Measurements from ENCODE around the gene ZBP1. TPM values are rescaled to one million over a fixed set of nuclear protein-coding genes. Genes with fewer than 3 reads are reported as not detected.

Gene ZBP1
- total and polyA plus RNA-seq, 10 of the 15 experiments (the other 5 are each of a cell fraction or from before 2014, with no cell fraction given) = 0.93 to 10.6 (median 4.8) TPM

DNA sequence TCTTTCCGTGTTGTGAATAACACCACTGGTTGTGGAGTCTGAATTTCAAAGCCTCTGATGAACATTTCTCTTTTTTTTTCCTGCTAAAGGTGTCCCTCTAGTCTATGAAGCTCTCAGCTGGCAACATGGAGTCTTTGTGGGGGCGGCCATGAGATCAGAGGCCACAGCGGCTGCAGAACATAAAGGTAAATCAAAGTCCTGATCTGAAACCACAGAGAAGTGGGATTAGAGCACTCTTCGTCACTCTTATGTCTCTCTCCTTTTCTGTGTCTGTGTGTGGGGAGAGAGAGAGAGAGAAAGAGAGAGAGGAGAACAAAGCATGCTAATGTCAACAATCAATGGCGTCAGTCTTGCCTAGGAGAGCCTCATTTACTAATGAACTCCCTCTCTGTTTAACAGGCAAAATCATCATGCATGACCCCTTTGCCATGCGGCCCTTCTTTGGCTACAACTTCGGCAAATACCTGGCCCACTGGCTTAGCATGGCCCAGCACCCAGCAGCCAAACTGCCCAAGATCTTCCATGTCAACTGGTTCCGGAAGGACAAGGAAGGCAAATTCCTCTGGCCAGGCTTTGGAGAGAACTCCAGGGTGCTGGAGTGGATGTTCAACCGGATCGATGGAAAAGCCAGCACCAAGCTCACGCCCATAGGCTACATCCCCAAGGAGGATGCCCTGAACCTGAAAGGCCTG lies 55.1 kb downstream of the ZBP1 start:
- Histone ChIP-seq H3K9me3 (replicated peaks; ENCODE audit: control insufficient read depth, insufficient read depth, low read length) (no peaks in the 10 kb centered on the region), H3K27ac (ENCODE audit: control insufficient read depth, insufficient read depth) (no peak overlapping the region), H3K27me3 (replicated peaks in 1 of 2; ENCODE audit: control insufficient read depth in 2 of 2, insufficient read depth in 2 of 2, low read length in 1 of 2) (peaks cover 0 to 5% of the 10 kb centered on the region in 2 experiments; a peak in 3 of 4 replicates), H3K79me2 (ENCODE audit: control insufficient read depth, insufficient read depth, low read length) (no peaks in the 10 kb centered on the region), H3K9ac (ENCODE audit: control insufficient read depth, insufficient read depth, low read length) (no peak overlapping the region), H3K4me1 (ENCODE audit: control insufficient read depth, insufficient read depth, low read length) (no peaks in the 10 kb centered on the region), H4K20me1 (ENCODE audit: control insufficient read depth, insufficient read depth) (no peaks in the 10 kb centered on the region), H3K4me3 (no peak overlapping the region), H3K4me2 (ENCODE audit: control insufficient read depth, insufficient read depth) (no peak overlapping the region), H2AFZ (ENCODE audit: control insufficient read depth, low read depth, low read length) (no peak overlapping the region), H3K36me3 (ENCODE audit: control insufficient read depth in 2 of 2, insufficient read depth in 2 of 2, low read length in 1 of 2) (no peaks in the 10 kb centered on the region)
- in situ Hi-C loops (cut with MboI) = no loop called here
- TF ChIP-seq STAT1 (conservative IDR thresholded peaks at IDR 0.05) (no peak), HDGF (IDR thresholded peaks at IDR 0.05) (no peak), KAT2A (conservative IDR thresholded peaks at IDR 0.05; ENCODE audit: control insufficient read depth, low read depth, low read length) (no peak), RB1 (IDR thresholded peaks at IDR 0.05; ENCODE audit: borderline replicate concordance) (no peak), DPF2 (IDR thresholded peaks at IDR 0.05) (no peak), ZBED1 (IDR thresholded peaks at IDR 0.05; ENCODE audit: borderline replicate concordance) (no peak), ETV6 (conservative IDR thresholded peaks at IDR 0.05 in 1 of 2, IDR thresholded peaks at IDR 0.05 in 1 of 2; ENCODE audit: borderline replicate concordance in 1 of 2, low read depth in 1 of 2) (no peak), GABPA (IDR thresholded peaks at IDR 0.05; ENCODE audit: low read depth) (no peak), PAX5 (IDR thresholded peaks at IDR 0.05; ENCODE audit: borderline replicate concordance, low read depth, low read length) (no peak), SMC3 (IDR thresholded peaks at IDR 0.05; ENCODE audit: borderline replicate concordance, low read length) (no peak)
- TF ChIP-seq, protein P1, sequence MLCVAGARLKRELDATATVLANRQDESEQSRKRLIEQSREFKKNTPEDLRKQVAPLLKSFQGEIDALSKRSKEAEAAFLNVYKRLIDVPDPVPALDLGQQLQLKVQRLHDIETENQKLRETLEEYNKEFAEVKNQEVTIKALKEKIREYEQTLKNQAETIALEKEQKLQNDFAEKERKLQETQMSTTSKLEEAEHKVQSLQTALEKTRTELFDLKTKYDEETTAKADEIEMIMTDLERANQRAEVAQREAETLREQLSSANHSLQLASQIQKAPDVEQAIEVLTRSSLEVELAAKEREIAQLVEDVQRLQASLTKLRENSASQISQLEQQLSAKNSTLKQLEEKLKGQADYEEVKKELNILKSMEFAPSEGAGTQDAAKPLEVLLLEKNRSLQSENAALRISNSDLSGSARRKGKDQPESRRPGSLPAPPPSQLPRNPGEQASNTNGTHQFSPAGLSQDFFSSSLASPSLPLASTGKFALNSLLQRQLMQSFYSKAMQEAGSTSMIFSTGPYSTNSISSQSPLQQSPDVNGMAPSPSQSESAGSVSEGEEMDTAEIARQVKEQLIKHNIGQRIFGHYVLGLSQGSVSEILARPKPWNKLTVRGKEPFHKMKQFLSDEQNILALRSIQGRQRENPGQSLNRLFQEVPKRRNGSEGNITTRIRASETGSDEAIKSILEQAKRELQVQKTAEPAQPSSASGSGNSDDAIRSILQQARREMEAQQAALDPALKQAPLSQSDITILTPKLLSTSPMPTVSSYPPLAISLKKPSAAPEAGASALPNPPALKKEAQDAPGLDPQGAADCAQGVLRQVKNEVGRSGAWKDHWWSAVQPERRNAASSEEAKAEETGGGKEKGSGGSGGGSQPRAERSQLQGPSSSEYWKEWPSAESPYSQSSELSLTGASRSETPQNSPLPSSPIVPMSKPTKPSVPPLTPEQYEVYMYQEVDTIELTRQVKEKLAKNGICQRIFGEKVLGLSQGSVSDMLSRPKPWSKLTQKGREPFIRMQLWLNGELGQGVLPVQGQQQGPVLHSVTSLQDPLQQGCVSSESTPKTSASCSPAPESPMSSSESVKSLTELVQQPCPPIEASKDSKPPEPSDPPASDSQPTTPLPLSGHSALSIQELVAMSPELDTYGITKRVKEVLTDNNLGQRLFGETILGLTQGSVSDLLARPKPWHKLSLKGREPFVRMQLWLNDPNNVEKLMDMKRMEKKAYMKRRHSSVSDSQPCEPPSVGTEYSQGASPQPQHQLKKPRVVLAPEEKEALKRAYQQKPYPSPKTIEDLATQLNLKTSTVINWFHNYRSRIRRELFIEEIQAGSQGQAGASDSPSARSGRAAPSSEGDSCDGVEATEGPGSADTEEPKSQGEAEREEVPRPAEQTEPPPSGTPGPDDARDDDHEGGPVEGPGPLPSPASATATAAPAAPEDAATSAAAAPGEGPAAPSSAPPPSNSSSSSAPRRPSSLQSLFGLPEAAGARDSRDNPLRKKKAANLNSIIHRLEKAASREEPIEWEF (IDR thresholded peaks at IDR 0.05; ENCODE audit: insufficient replicate concordance, low read depth, low read length) = no peak
- ChIA-PET SMC1A (ENCODE audit: uncharacterized antibody, unreplicated experiment) (no interaction called here), POLR2A (no interaction called here), CTCF (interaction anchor here (0.6 to 1.5 kb wide), 2 partner anchors 48 to 51 kb away, joined by 3 to 4 read pairs; no protein-coding TSS in a partner anchor), RAD21 (ENCODE audit: unreplicated experiment) (no interaction called here)
- FAIRE-seq (no peak), DNase-seq (ENCODE audit: low read depth, low spot score) (no peak), ATAC-seq (no peak)
- 44% methylated on average over 11 of the region's 11 CpGs for WGBS (ENCODE audit: insufficient coverage, insufficient replicate concordance, low lambda C conversion rate, missing lambda C conversion rate)
- intact Hi-C loops (cut with micrococcal nuclease; ENCODE audit: unreplicated experiment) = no loop called here
- BruUV-seq (replicated peaks) = no TSS peak
